HG03159 (cell line): Measurements from ENCODE around the gene MPP2.

Source experiments
- ATAC-seq: cut with Tn5 transposase; IDR thresholded peaks from one replicate; pipeline ENCODE4 v1.9.1; 2021; ENCODE audit warnings: mild to moderate bottlenecking, moderate library complexity; ENCODE audit not compliant: unreplicated experiment

Gene MPP2

GRCh38 chr17:43825567-43825966 is 81.8 kb downstream of the MPP2 start:
- ATAC-seq, result no peak
